K562 (cell line): ENCODE data around the gene GPATCH2. TPM values are rescaled to one million over a fixed set of nuclear protein-coding genes. Genes with fewer than 3 reads are reported as not detected.

Experiments used
- ATAC-seq: fragments of 200-7000 bp; cut with Tn5 transposase; 3 replicates; pipeline ENCODE4 v1.9.1; 2020; ENCODE audit warnings: moderate library complexity
- BruUV-seq: library from RNA; stranded (reverse); fragments of 400-500 nt; replicated peaks from 2 replicates; lab custom pipeline; 2021; lab: Mats Ljungman, UMichigan
- CTCF ChIA-PET: fragments of 300-600 bp; formaldehyde crosslinking; extraction: SDS; loops from one replicate; lab custom pipeline; 2021; ENCODE audit warnings: low intra/inter-chr PET ratio; lab: Yijun Ruan, JAX
- POLR2A ChIA-PET: fragments of 300-600, 350-650 bp; sonication (Branson Sonifier 250); formaldehyde crosslinking; extraction: SDS; loops from one replicate; lab custom pipeline; 2021; ENCODE audit warnings: antibody characterized with exemption, inconsistent platforms; lab: Yijun Ruan, JAX
- DNase-seq, 4 experiments: peaks; one replicate each; pipeline versions ENCODE4 v3.0.0 to v3.0.0-alpha.2; 2011 to 2018; ENCODE audit warnings: low spot score in 3 of 4, mixed read lengths in 3 of 4; ENCODE audit errors: extremely low read depth in 1 of 4
- FAIRE-seq: peaks from 2 replicates; lab custom pipeline; 2011; peaks lifted over from hg19 to GRCh38; lab: Jason Lieb, UNC
- H2AFZ ChIP-seq: 2 replicates; pipeline ENCODE4 v1.6.0; 2011; ENCODE audit warnings: low read depth, low read length, control low read depth, inconsistent platforms
- H3K27ac ChIP-seq: fragments of 200-600 bp; 3 replicates; pipeline ENCODE4 v1.8.0; 2011; ENCODE audit warnings: low read depth, mild to moderate bottlenecking, control low read depth, inconsistent platforms, low read length, moderate library complexity, mixed read lengths; ENCODE audit errors: extremely low read depth
- H3K27me3 ChIP-seq, 2 experiments: fragments of 300-600 bp in 1 of 2; 2 replicates in 1 of 2; 3 replicates in 1 of 2; pipeline versions ENCODE4 v1.6.0 to v1.8.0; 2011; ENCODE audit warnings: inconsistent platforms in 2 of 2, low read length in 2 of 2, mild to moderate bottlenecking in 1 of 2, mixed read lengths in 1 of 2, moderate library complexity in 1 of 2; ENCODE audit not compliant: control insufficient read depth in 2 of 2, insufficient read depth in 2 of 2
- H3K36me3 ChIP-seq: fragments of 300-600 bp; 3 replicates; pipeline ENCODE4 v1.8.0; 2011; ENCODE audit warnings: mild to moderate bottlenecking, low read length, inconsistent platforms; ENCODE audit not compliant: control insufficient read depth, insufficient read depth
- H3K4me1 ChIP-seq, 2 experiments: fragments of 200-600 bp in 1 of 2; replicated peaks in 1 of 2; 2 replicates in 1 of 2; 3 replicates in 1 of 2; pipeline versions ENCODE4 v1.5.1 to v1.8.0; 2011; ENCODE audit warnings: inconsistent platforms in 2 of 2, low read length in 2 of 2, mild to moderate bottlenecking in 1 of 2, mixed read lengths in 1 of 2, moderate library complexity in 1 of 2; ENCODE audit not compliant: control insufficient read depth in 2 of 2, insufficient read depth in 2 of 2
- H3K4me2 ChIP-seq: 2 replicates; pipeline ENCODE4 v1.6.1; 2011; ENCODE audit warnings: low read length, control low read depth, inconsistent platforms, mixed read lengths; ENCODE audit not compliant: insufficient read depth
- H3K4me3 ChIP-seq: fragments of 200-600 bp; sonication (generic), shearing (Covaris generic); 2 replicates; pipeline ENCODE4 v1.5.1; 2016; ENCODE audit warnings: control low read depth, inconsistent platforms
- H3K79me2 ChIP-seq: fragments of 200-600 bp; 3 replicates; pipeline ENCODE4 v1.8.0; 2011; ENCODE audit warnings: low read length, inconsistent platforms; ENCODE audit not compliant: control insufficient read depth, insufficient read depth
- H3K9ac ChIP-seq, 2 experiments: 2 replicates each; pipeline versions ENCODE4 v1.6.0 to v1.6.1; 2011; ENCODE audit warnings: low read depth in 2 of 2, low read length in 2 of 2, control low read depth in 1 of 2, inconsistent platforms in 1 of 2, mild to moderate bottlenecking in 1 of 2, mixed read lengths in 1 of 2; ENCODE audit not compliant: insufficient read depth in 1 of 2
- H3K9me1 ChIP-seq: one replicate; pipeline ENCODE4 v1.6.0; 2011; ENCODE audit warnings: inconsistent platforms, mild to moderate bottlenecking, low read length, moderate library complexity; ENCODE audit not compliant: control insufficient read depth, insufficient read depth
- H3K9me3 ChIP-seq: replicated peaks from 2 replicates; pipeline ENCODE4 v1.5.1; 2011; ENCODE audit warnings: low read depth, low read length, inconsistent platforms; ENCODE audit not compliant: control insufficient read depth, insufficient read depth
- H4K20me1 ChIP-seq: replicated peaks from 2 replicates; pipeline ENCODE4 v1.6.1; 2011; ENCODE audit warnings: low read length, inconsistent platforms, mixed read lengths; ENCODE audit not compliant: control insufficient read depth, insufficient read depth
- CEBPB ChIP-seq: fragments of 450-650 bp; IDR thresholded peaks from 2 replicates; pipeline ENCODE4 v1.6.1; 2016; ENCODE audit warnings: missing genetic modification characterization, missing compliant biosample characterization
- CEBPG ChIP-seq, 3 experiments: fragments of 200-800 bp in 1 of 3; sonication (Bioruptor generic) in 1 of 3; sonication (generic) in 1 of 3; formaldehyde crosslinking in 1 of 3; IDR thresholded peaks in 2 of 3; conservative IDR thresholded peaks in 1 of 3; 2 replicates each; pipeline versions ENCODE4 v1.6.1 to v1.8.0; 2016 to 2022; ENCODE audit warnings: missing compliant biosample characterization in 2 of 3, missing genetic modification characterization in 2 of 3, mild to moderate bottlenecking in 1 of 3, missing genetic modification reagents in 1 of 3
- MCM7 ChIP-seq, 2 experiments: fragments of 450-650 bp; IDR thresholded peaks; 2 replicates each; pipeline ENCODE4 v1.6.1; 2016 to 2018
- RBM14 ChIP-seq: fragments of 200-400 bp; formaldehyde crosslinking; IDR thresholded peaks from 2 replicates; pipeline ENCODE4 v1.6.1; 2018; ENCODE audit warnings: low read depth, mild to moderate bottlenecking, low read length, moderate library complexity, borderline replicate concordance; ENCODE audit not compliant: insufficient read depth
- ZFPM2 ChIP-seq: fragments of 250-450 bp; sonication (Bioruptor Pico); IDR thresholded peaks from 2 replicates; pipeline ENCODE4 v1.5.1; 2022; ENCODE audit warnings: mild to moderate bottlenecking
- ZFX ChIP-seq: sonication (generic); formaldehyde crosslinking; IDR thresholded peaks from 2 replicates; pipeline ENCODE4 v1.8.0; 2022; ENCODE audit warnings: mild to moderate bottlenecking, missing genetic modification reagents, moderate library complexity
- ZNF311 ChIP-seq: fragments of 250-450 bp; sonication (Bioruptor Pico); IDR thresholded peaks from 2 replicates; pipeline ENCODE4 v1.4.0; 2020; ENCODE audit warnings: mild to moderate bottlenecking, moderate library complexity
- WGBS: fragments of 100-300 bp; shearing (Covaris generic); methylation state at CpG from one replicate; pipeline ENCODE4 v1.1.6; 2016; ENCODE audit warnings: low coverage, mixed read lengths; ENCODE audit not compliant: insufficient coverage; ENCODE audit errors: missing lambda C conversion rate; 5-methylcytosine and 5-hydroxymethylcytosine counted together
- in situ Hi-C: fragments of 300-500 bp; cut with MboI; formaldehyde crosslinking; loops from 4 replicates; pipeline ENCODE4 v1.15.0; 2018; ENCODE audit warnings: inconsistent platforms, mixed read lengths
- intact Hi-C: fragments of 100-400 bp; cut with micrococcal nuclease; formaldehyde crosslinking; loops from 2 replicates; pipeline ENCODE4 v1.14.2; 2022
- polyA plus RNA-seq, 8 experiments: library from polyadenylated mRNA; depleted of rRNA in 4 of 8; stranded (reverse) in 5 of 8; unstranded in 3 of 8; fragments of >200 nt; fragmentation: Nextera tagmentation in 2 of 8; fragmentation: Illumina TruSeq in 1 of 8; extraction: Ambion mirVana in 2 of 8; extraction: Trizol in 1 of 8; gene quantifications; 2 replicates each; pipeline versions ENCODE4 v1.2.1 to v1.2.3, GENCODE V29; 2011 to 2014; ENCODE audit warnings: inconsistent platforms in 1 of 8, missing spikeins in 1 of 8
- total RNA-seq, 7 experiments: library from RNA; depleted of rRNA in 6 of 7; stranded (reverse); fragments of >200 nt in 6 of 7; fragmentation: Illumina TruSeq in 2 of 7; extraction: Trizol in 2 of 7; gene quantifications; 2 replicates each; pipeline versions ENCODE4 v1.2.1 to v1.2.3, GENCODE V29; 2011 to 2021; ENCODE audit warnings: low replicate concordance in 1 of 7

Gene GPATCH2
- total and polyA plus RNA-seq, 9 of the 15 experiments (the other 6 are each of a cell fraction or from before 2014, with no cell fraction given), result 0.38 to 2.0 (median 0.55) TPM

- in situ Hi-C loops, result no loop called here
- no TSS peak for BruUV-seq
- Histone ChIP-seq H3K9me3 (no peaks in the 10 kb centered on the region; the same call in 1 of the 2 replicates), H2AFZ (no peak overlapping the region), H3K79me2 (no peaks in the 10 kb centered on the region), H3K9me1 (no peaks in the 10 kb centered on the region), H3K36me3 (no peaks in the 10 kb centered on the region), H3K27me3 (no peaks in the 10 kb centered on the region), H4K20me1 (no peaks in the 10 kb centered on the region), H3K4me2 (no peak overlapping the region), H3K9ac (no peak overlapping the region), H3K4me3 (no peak overlapping the region), H3K27ac (no peak overlapping the region), H3K4me1 (no peaks in the 10 kb centered on the region)
- DNase-seq (no peak), FAIRE-seq (no peak), ATAC-seq (no peak)
- intact Hi-C loops, result no loop called here
- WGBS, result 2% methylated on average over 4 of the region's 4 CpGs
- ChIA-PET POLR2A (no interaction called here), CTCF (no interaction called here)
- TF ChIP-seq CEBPG (CRISPR knock-in tag; IDR thresholded peaks at IDR 0.05) (no peak), CEBPG (tag; conservative IDR thresholded peaks at IDR 0.05 in 1 of 2, IDR thresholded peaks at IDR 0.05 in 1 of 2) (peak in 1 of 2 experiments; percentile 77; a peak in 2 of 4 replicates), RBM14 (no peak), CEBPB (tag) (peak; percentile 53)
Observed at GRCh38 chr1:217650674-217651073, 19.8 kb upstream of the GPATCH2 start.

GRCh38 chr1:217647791-217648190, 16.9 kb upstream of the GPATCH2 start:
- in situ Hi-C loops (no loop called here), intact Hi-C loops (loop anchor here (10.0 kb wide), 1 partner anchor 63 kb away; no protein-coding TSS in a partner anchor)
- Histone ChIP-seq H3K4me2 (no peak overlapping the region), H2AFZ (no peak overlapping the region), H3K4me3 (no peak overlapping the region), H3K27me3 (no peaks in the 10 kb centered on the region), H4K20me1 (no peaks in the 10 kb centered on the region), H3K9me3 (no peaks in the 10 kb centered on the region)
- DNase-seq (no peak), ATAC-seq (no peak)
- CTCF ChIA-PET, result no interaction called here
- under 1% methylated on average over 13 of the region's 13 CpGs for WGBS
- TF ChIP-seq ZFPM2 (CRISPR knock-in tag) (no peak), ZNF311 (CRISPR knock-in tag) (no peak), CEBPG (CRISPR knock-in tag; IDR thresholded peaks at IDR 0.05) (no peak), CEBPG (tag; conservative IDR thresholded peaks at IDR 0.05 in 1 of 2, IDR thresholded peaks at IDR 0.05 in 1 of 2) (peak; percentile 28 to 47; a peak in 2 of 4 replicates), MCM7 (IDR thresholded peaks at IDR 0.05) (no peak), ZFX (CRISPR knock-in tag) (peak; percentile 24; the same call in 1 of the 2 replicates)
- TF ChIP-seq, all 486 proteins: peak for 2
- H3K27ac ChIP-seq, result no peak overlapping the region
- no peaks in the 10 kb centered on the region for H3K36me3 ChIP-seq
- POLR2A ChIA-PET, result no interaction called here
- H3K79me2 ChIP-seq, result no peaks in the 10 kb centered on the region
- no TSS peak for BruUV-seq
- H3K9ac ChIP-seq, result no peak overlapping the region
- no peak for FAIRE-seq
- H3K9me1 ChIP-seq, result no peaks in the 10 kb centered on the region
- no peaks in the 10 kb centered on the region for H3K4me1 ChIP-seq
